ENCODE results near the gene ROR2.

DNA sequence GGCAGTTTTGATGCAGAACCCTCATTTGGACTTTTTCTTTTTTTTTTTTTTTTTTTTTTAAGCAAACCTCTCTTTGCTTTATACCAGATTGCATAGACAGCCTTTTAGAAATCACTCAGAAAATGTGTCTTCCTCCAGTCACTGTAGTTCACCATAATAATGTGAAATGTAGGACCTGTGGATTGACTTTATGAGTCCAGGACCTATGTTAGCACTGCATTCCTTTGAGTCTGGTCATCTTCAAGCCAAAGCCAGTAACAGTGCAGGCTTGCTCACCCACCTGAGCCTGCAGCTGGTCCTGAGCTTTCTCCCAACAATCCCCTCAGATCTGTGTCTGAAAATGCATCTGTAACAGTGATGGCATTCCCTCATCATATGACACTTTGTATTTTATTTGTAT lies 415.7 kb downstream of the ROR2 start:
- no peak for TF ChIP-seq EZH2phosphoT487 (conservative IDR thresholded peaks at IDR 0.05; ENCODE audit: low read length)
- TF ChIP-seq CTCF (IDR thresholded peaks at IDR 0.05; ENCODE audit: insufficient read depth, low read length, poor library complexity, severe bottlenecking) = no peak
